ENCODE data around the gene ERBB4.

ERBB4 gene

DNA sequence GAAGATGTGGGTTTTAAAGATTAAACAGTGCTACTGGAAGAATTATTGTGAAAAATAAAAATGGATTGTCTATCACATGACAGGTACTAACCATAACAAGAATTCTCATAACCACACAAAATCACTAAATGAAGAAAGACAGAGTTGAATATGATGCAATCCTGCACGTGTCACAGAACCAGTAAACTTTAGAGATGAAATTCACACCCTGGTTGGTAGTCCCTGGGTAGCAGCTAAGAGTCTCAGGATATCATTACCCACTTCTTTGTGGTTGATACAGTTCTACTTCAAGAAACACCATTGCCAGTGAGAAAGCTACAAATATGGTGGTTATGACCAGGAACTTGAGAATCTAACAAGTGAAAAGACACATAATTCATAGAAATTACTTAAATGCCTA, 450.2 kb downstream of the ERBB4 start:
- no peak overlapping the region for H3K27ac ChIP-seq (ENCODE audit: low read depth, low read length)

DNA sequence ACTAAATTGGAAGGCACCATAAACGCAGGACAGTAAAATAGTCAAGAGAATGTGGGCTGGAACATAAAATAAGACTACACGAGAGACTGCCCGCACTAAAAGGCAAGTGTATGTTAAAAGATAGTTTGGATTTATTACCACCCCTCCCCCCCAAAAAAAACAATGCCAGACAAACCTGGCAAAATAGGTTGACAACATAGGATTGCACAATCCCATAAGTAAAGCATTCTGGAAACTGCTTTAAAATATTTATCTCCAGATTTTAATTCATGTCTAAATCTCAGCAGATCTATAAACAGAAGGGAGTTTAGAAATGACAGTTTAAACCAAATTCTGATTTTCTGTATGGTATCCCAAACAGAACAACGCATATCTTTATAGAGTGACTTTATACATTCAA, 455.1 kb downstream of the ERBB4 start:
- H3K4me2 ChIP-seq (ENCODE audit: low read length) = no peak overlapping the region
- H3K9me3 ChIP-seq (ENCODE audit: control insufficient read depth, insufficient read depth, low read length) = no peaks in the 10 kb centered on the region
- no peaks in the 10 kb centered on the region for H3K79me2 ChIP-seq (ENCODE audit: control insufficient read depth, low read length)
- no peaks in the 10 kb centered on the region for H3K27me3 ChIP-seq (ENCODE audit: control insufficient read depth, low read length)
- H4K20me1 ChIP-seq (ENCODE audit: control insufficient read depth, insufficient read depth, low read depth, low read length) = no peaks in the 10 kb centered on the region
- TF ChIP-seq, protein P1, sequence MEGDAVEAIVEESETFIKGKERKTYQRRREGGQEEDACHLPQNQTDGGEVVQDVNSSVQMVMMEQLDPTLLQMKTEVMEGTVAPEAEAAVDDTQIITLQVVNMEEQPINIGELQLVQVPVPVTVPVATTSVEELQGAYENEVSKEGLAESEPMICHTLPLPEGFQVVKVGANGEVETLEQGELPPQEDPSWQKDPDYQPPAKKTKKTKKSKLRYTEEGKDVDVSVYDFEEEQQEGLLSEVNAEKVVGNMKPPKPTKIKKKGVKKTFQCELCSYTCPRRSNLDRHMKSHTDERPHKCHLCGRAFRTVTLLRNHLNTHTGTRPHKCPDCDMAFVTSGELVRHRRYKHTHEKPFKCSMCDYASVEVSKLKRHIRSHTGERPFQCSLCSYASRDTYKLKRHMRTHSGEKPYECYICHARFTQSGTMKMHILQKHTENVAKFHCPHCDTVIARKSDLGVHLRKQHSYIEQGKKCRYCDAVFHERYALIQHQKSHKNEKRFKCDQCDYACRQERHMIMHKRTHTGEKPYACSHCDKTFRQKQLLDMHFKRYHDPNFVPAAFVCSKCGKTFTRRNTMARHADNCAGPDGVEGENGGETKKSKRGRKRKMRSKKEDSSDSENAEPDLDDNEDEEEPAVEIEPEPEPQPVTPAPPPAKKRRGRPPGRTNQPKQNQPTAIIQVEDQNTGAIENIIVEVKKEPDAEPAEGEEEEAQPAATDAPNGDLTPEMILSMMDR (IDR thresholded peaks at IDR 0.05; ENCODE audit: low read depth, low read length, poor library complexity, severe bottlenecking) = no peak
- TF ChIP-seq EZH2phosphoT487 (IDR thresholded peaks at IDR 0.05; ENCODE audit: borderline replicate concordance, low read length) = no peak
- H3K4me1 ChIP-seq (ENCODE audit: control insufficient read depth, low read length) = no peaks in the 10 kb centered on the region
- H3K4me3 ChIP-seq (ENCODE audit: low read length) = no peak overlapping the region
- no peaks in the 10 kb centered on the region for H3K36me3 ChIP-seq (ENCODE audit: control insufficient read depth, low read length)
- no peaks in the 10 kb centered on the region for H3F3A ChIP-seq (ENCODE audit: control insufficient read depth, insufficient read depth)
- H3K27ac ChIP-seq (ENCODE audit: low read depth, low read length) = no peak overlapping the region
- H3K9me2 ChIP-seq (replicated peaks; ENCODE audit: control insufficient read depth, low read length) = no peaks in the 10 kb centered on the region

More for the DNA sequence above, 450.2 kb downstream of the ERBB4 start:
- TF ChIP-seq EZH2phosphoT487 (IDR thresholded peaks at IDR 0.05; ENCODE audit: borderline replicate concordance, low read length) = no peak
- TF ChIP-seq, protein P1 (IDR thresholded peaks at IDR 0.05; ENCODE audit: low read depth, low read length, poor library complexity, severe bottlenecking) = no peak
- Histone ChIP-seq H3F3A (ENCODE audit: control insufficient read depth, insufficient read depth) (no peaks in the 10 kb centered on the region), H3K4me2 (ENCODE audit: low read length) (no peak overlapping the region), H3K27me3 (ENCODE audit: control insufficient read depth, low read length) (no peaks in the 10 kb centered on the region), H4K20me1 (ENCODE audit: control insufficient read depth, insufficient read depth, low read depth, low read length) (no peaks in the 10 kb centered on the region), H3K4me3 (ENCODE audit: low read length) (no peak overlapping the region), H3K9me2 (replicated peaks; ENCODE audit: control insufficient read depth, low read length) (no peaks in the 10 kb centered on the region), H3K79me2 (ENCODE audit: control insufficient read depth, low read length) (no peaks in the 10 kb centered on the region), H3K9me3 (ENCODE audit: control insufficient read depth, insufficient read depth, low read length) (no peaks in the 10 kb centered on the region), H3K4me1 (ENCODE audit: control insufficient read depth, low read length) (no peaks in the 10 kb centered on the region), H3K36me3 (ENCODE audit: control insufficient read depth, low read length) (no peaks in the 10 kb centered on the region)

GRCh38 chr2:212078103-212078502, 460.5 kb downstream of the ERBB4 start:
- no peaks in the 10 kb centered on the region for H3K79me2 ChIP-seq (ENCODE audit: control insufficient read depth, low read length)
- H3F3A ChIP-seq (ENCODE audit: control insufficient read depth, insufficient read depth) = no peaks in the 10 kb centered on the region
- no peaks in the 10 kb centered on the region for H3K9me3 ChIP-seq (ENCODE audit: control insufficient read depth, insufficient read depth, low read length)
- no peaks in the 10 kb centered on the region for H3K4me1 ChIP-seq (ENCODE audit: control insufficient read depth, low read length)
- TF ChIP-seq, protein P1 (IDR thresholded peaks at IDR 0.05; ENCODE audit: low read depth, low read length, poor library complexity, severe bottlenecking) = no peak
- TF ChIP-seq EZH2phosphoT487 (IDR thresholded peaks at IDR 0.05; ENCODE audit: borderline replicate concordance, low read length) = no peak
- H3K27me3 ChIP-seq (ENCODE audit: control insufficient read depth, low read length) = no peaks in the 10 kb centered on the region
- H3K4me3 ChIP-seq (ENCODE audit: low read length) = no peak overlapping the region
- no peaks in the 10 kb centered on the region for H3K36me3 ChIP-seq (ENCODE audit: control insufficient read depth, low read length)
- no peaks in the 10 kb centered on the region for H3K9me2 ChIP-seq (replicated peaks; ENCODE audit: control insufficient read depth, low read length)
- no peak overlapping the region for H3K4me2 ChIP-seq (ENCODE audit: low read length)
- H3K27ac ChIP-seq (ENCODE audit: low read depth, low read length) = no peak overlapping the region
- no peaks in the 10 kb centered on the region for H4K20me1 ChIP-seq (ENCODE audit: control insufficient read depth, insufficient read depth, low read depth, low read length)

DNA sequence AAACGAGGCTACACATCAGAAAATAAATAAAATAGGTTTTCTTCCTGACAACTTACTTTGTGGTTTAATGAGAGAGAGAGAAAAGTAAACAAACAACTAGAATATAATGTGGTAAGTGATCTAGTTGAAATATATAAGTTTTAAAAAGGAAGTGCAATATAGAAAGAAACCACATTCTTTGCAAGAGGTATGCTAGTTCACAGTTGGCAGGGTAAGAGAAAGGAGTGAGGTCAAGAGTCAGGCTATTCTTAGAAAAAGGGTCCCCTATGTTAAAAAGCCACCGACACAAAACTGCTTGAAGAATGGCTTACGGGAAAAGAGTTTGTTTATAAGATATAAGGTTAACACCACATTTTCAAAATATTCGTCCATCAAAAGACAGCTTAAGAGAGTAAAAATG, 462.1 kb downstream of the ERBB4 start:
- Histone ChIP-seq H3K27ac (ENCODE audit: low read depth, low read length) (no peak overlapping the region), H3K4me3 (ENCODE audit: low read length) (no peak overlapping the region), H3F3A (ENCODE audit: control insufficient read depth, insufficient read depth) (no peaks in the 10 kb centered on the region), H3K9me3 (ENCODE audit: control insufficient read depth, insufficient read depth, low read length) (no peaks in the 10 kb centered on the region), H3K9me2 (replicated peaks; ENCODE audit: control insufficient read depth, low read length) (no peaks in the 10 kb centered on the region), H3K4me1 (ENCODE audit: control insufficient read depth, low read length) (no peaks in the 10 kb centered on the region), H3K36me3 (ENCODE audit: control insufficient read depth, low read length) (no peaks in the 10 kb centered on the region), H3K4me2 (ENCODE audit: low read length) (no peak overlapping the region), H4K20me1 (ENCODE audit: control insufficient read depth, insufficient read depth, low read depth, low read length) (no peaks in the 10 kb centered on the region), H3K79me2 (ENCODE audit: control insufficient read depth, low read length) (no peaks in the 10 kb centered on the region), H3K27me3 (ENCODE audit: control insufficient read depth, low read length) (no peaks in the 10 kb centered on the region)
- TF ChIP-seq, protein P1 (IDR thresholded peaks at IDR 0.05; ENCODE audit: low read depth, low read length, poor library complexity, severe bottlenecking) = no peak
- no peak for TF ChIP-seq EZH2phosphoT487 (IDR thresholded peaks at IDR 0.05; ENCODE audit: borderline replicate concordance, low read length)

Data from DOHH2 (cell line).